Measurements from ENCODE around the gene ARID1B. TPM values are rescaled to one million over a fixed set of nuclear protein-coding genes. Genes with fewer than 3 reads are reported as not detected.

ARID1B gene
- total and polyA plus RNA-seq, 10 of the 15 experiments (the other 5 are each of a cell fraction or from before 2014, with no cell fraction given): 24.7 to 133 (median 54.6) TPM

- Histone ChIP-seq H3K4me1 (ENCODE audit: control insufficient read depth, insufficient read depth, low read length) (no peaks in the 10 kb centered on the region), H3K9ac (ENCODE audit: control insufficient read depth, insufficient read depth, low read length) (no peak overlapping the region), H3K9me3 (replicated peaks; ENCODE audit: control insufficient read depth, insufficient read depth, low read length) (no peaks in the 10 kb centered on the region), H2AFZ (ENCODE audit: control insufficient read depth, low read depth, low read length) (no peak overlapping the region), H4K20me1 (ENCODE audit: control insufficient read depth, insufficient read depth) (no peaks in the 10 kb centered on the region), H3K4me3 (no peak overlapping the region), H3K27ac (ENCODE audit: control insufficient read depth, insufficient read depth) (no peak overlapping the region), H3K79me2 (ENCODE audit: control insufficient read depth, insufficient read depth, low read length) (no peaks in the 10 kb centered on the region), H3K4me2 (ENCODE audit: control insufficient read depth, insufficient read depth) (no peak overlapping the region), H3K27me3 (replicated peaks in 1 of 2; ENCODE audit: control insufficient read depth in 2 of 2, insufficient read depth in 2 of 2, low read length in 1 of 2) (no peaks in the 10 kb centered on the region), H3K36me3 (ENCODE audit: control insufficient read depth in 2 of 2, insufficient read depth in 2 of 2, low read length in 1 of 2) (peaks cover 4 to 37% of the 10 kb centered on the region in 2 experiments; a peak in 3 of 4 replicates)
- POLR2A ChIA-PET: no interaction called here
- CTCF ChIA-PET: interaction anchor here (0.5 kb wide), 1 partner anchor 971 kb away, joined by 3 read pairs; no protein-coding TSS in a partner anchor
- TF ChIP-seq SUZ12 (IDR thresholded peaks at IDR 0.05; ENCODE audit: unreplicated experiment): no peak
- TF ChIP-seq HDAC6 (IDR thresholded peaks at IDR 0.05; ENCODE audit: unreplicated experiment): no peak
- no peak for TF ChIP-seq TAF1 (IDR thresholded peaks at IDR 0.05; ENCODE audit: borderline replicate concordance, low read depth, low read length)
- ATAC-seq: no peak
- intact Hi-C loops (cut with micrococcal nuclease; ENCODE audit: unreplicated experiment) (no loop called here), in situ Hi-C loops (cut with MboI) (no loop called here)
- DNase-seq (ENCODE audit: low read depth, low spot score): no peak
- FAIRE-seq: no peak
- SMC1A ChIA-PET (ENCODE audit: uncharacterized antibody, unreplicated experiment): no interaction called here
- WGBS (ENCODE audit: insufficient coverage, insufficient replicate concordance, low lambda C conversion rate, missing lambda C conversion rate): over 99% methylated on average over 8 of the region's 8 CpGs
- RAD21 ChIA-PET (ENCODE audit: unreplicated experiment): no interaction called here
- BruUV-seq (replicated peaks): no TSS peak
These were observed 395.1 kb downstream of the ARID1B start for GRCh38 chr6:157172231-157172701.

GRCh38 chr6:157172830-157173536 lies 395.8 kb downstream of the ARID1B start:
- ChIA-PET SMC1A (ENCODE audit: uncharacterized antibody, unreplicated experiment) (no interaction called here), CTCF (interaction anchor here (0.5 kb wide), 1 partner anchor 970 kb away, joined by 3 read pairs; no protein-coding TSS in a partner anchor), RAD21 (ENCODE audit: unreplicated experiment) (no interaction called here), POLR2A (no interaction called here)
- 97% methylated on average over 5 of the region's 5 CpGs for WGBS (ENCODE audit: insufficient coverage, insufficient replicate concordance, low lambda C conversion rate, missing lambda C conversion rate)
- no TSS peak for BruUV-seq (replicated peaks)
- ATAC-seq: no peak
- intact Hi-C loops (cut with micrococcal nuclease; ENCODE audit: unreplicated experiment) (no loop called here), in situ Hi-C loops (cut with MboI) (no loop called here)
- no peaks in the 10 kb centered on the region for H4K20me1 ChIP-seq (ENCODE audit: control insufficient read depth, insufficient read depth)
- no peak overlapping the region for H2AFZ ChIP-seq (ENCODE audit: control insufficient read depth, low read depth, low read length)
- DNase-seq (ENCODE audit: low read depth, low spot score): no peak
- H3K79me2 ChIP-seq (ENCODE audit: control insufficient read depth, insufficient read depth, low read length): no peaks in the 10 kb centered on the region
- H3K4me2 ChIP-seq (ENCODE audit: control insufficient read depth, insufficient read depth): no peak overlapping the region
- H3K27ac ChIP-seq (ENCODE audit: control insufficient read depth, insufficient read depth): no peak overlapping the region
- FAIRE-seq: no peak
- H3K4me3 ChIP-seq: no peak overlapping the region
- no peak overlapping the region for H3K9ac ChIP-seq (ENCODE audit: control insufficient read depth, insufficient read depth, low read length)
- H3K9me3 ChIP-seq (replicated peaks; ENCODE audit: control insufficient read depth, insufficient read depth, low read length): no peaks in the 10 kb centered on the region
- no peaks in the 10 kb centered on the region for H3K4me1 ChIP-seq (ENCODE audit: control insufficient read depth, insufficient read depth, low read length)
- H3K36me3 ChIP-seq (ENCODE audit: control insufficient read depth in 2 of 2, insufficient read depth in 2 of 2, low read length in 1 of 2): peaks cover 4 to 35% of the 10 kb centered on the region in 2 experiments; a peak in 3 of 4 replicates
- no peaks in the 10 kb centered on the region for H3K27me3 ChIP-seq (replicated peaks in 1 of 2; ENCODE audit: control insufficient read depth in 2 of 2, insufficient read depth in 2 of 2, low read length in 1 of 2)
- TF ChIP-seq ESRRA (IDR thresholded peaks at IDR 0.05; ENCODE audit: low read length) (no peak), POU2F2 (IDR thresholded peaks at IDR 0.05; ENCODE audit: borderline replicate concordance, low read depth, low read length) (no peak), RBBP5 (conservative IDR thresholded peaks at IDR 0.05) (no peak), E4F1 (IDR thresholded peaks at IDR 0.05; ENCODE audit: borderline replicate concordance, partially characterized antibody) (no peak), ZNF687 (IDR thresholded peaks at IDR 0.05) (no peak), PKNOX1 (IDR thresholded peaks at IDR 0.05) (no peak)

Data from GM12878 (cell line).